Measurements from ENCODE around the gene PCSK7. TPM values are rescaled to one million over a fixed set of nuclear protein-coding genes. Genes with fewer than 3 reads are reported as not detected.

Gene PCSK7
- total RNA-seq, 1 donor = 44.5 TPM

DNA sequence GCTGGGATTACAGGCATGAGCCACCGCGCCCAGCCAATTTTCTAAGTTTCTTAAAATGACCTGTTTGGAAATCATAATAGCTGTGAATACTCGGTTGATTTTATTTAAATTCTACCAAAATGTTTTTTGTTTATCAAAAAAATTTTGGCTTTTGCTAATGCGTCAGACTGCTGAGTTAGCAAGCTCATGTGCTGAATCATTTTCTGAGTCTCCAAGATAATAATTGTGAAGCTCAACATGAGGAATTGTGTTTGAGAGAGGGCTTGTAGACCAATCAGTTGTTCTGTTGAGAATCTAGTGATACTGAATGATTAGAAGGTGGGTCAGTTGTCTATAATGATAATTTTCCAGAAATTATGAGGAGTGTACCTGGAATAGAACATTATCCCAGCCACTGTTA is 16.5 kb upstream of the PCSK7 start:
- no peak overlapping the region for H3K4me2 ChIP-seq (ENCODE audit: insufficient read depth, low read length)
- TF ChIP-seq, protein P1, sequence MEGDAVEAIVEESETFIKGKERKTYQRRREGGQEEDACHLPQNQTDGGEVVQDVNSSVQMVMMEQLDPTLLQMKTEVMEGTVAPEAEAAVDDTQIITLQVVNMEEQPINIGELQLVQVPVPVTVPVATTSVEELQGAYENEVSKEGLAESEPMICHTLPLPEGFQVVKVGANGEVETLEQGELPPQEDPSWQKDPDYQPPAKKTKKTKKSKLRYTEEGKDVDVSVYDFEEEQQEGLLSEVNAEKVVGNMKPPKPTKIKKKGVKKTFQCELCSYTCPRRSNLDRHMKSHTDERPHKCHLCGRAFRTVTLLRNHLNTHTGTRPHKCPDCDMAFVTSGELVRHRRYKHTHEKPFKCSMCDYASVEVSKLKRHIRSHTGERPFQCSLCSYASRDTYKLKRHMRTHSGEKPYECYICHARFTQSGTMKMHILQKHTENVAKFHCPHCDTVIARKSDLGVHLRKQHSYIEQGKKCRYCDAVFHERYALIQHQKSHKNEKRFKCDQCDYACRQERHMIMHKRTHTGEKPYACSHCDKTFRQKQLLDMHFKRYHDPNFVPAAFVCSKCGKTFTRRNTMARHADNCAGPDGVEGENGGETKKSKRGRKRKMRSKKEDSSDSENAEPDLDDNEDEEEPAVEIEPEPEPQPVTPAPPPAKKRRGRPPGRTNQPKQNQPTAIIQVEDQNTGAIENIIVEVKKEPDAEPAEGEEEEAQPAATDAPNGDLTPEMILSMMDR (IDR thresholded peaks at IDR 0.05; ENCODE audit: extremely low read depth, low read depth, low read length) = no peak
- no peaks in the 10 kb centered on the region for H3K4me1 ChIP-seq (ENCODE audit: insufficient read depth, low read length)
- no peaks in the 10 kb centered on the region for H4K20me1 ChIP-seq (ENCODE audit: insufficient read depth, low read length)
- no peaks in the 10 kb centered on the region for H3K27me3 ChIP-seq (ENCODE audit: insufficient read depth, low read length)
- H3K79me2 ChIP-seq (ENCODE audit: insufficient read depth, low read length) = no peaks in the 10 kb centered on the region
- H3K4me3 ChIP-seq (ENCODE audit: insufficient read depth, low read length) = no peak overlapping the region
- H3K27ac ChIP-seq (ENCODE audit: low read depth, low read length) = no peak overlapping the region
- H3K36me3 ChIP-seq (ENCODE audit: insufficient read depth, low read length) = peaks cover 49% of the 10 kb centered on the region
- no peak for DNase-seq (ENCODE audit: insufficient read length, low spot score, missing footprints)
- H3K9me3 ChIP-seq (ENCODE audit: low read depth, low read length) = no peaks in the 10 kb centered on the region
- H2AFZ ChIP-seq (ENCODE audit: low read length) = no peak overlapping the region

GRCh38 chr11:117239295-117239694 is 7.4 kb upstream of the PCSK7 start:
- peak overlapping the region; percentile 14 for H3K4me2 ChIP-seq (ENCODE audit: insufficient read depth, low read length)
- peak overlapping the region; percentile 71 for H3K27ac ChIP-seq (ENCODE audit: low read depth, low read length)
- peak; percentile 97 for DNase-seq (ENCODE audit: insufficient read length, low spot score, missing footprints)
- TF ChIP-seq, protein P1 (IDR thresholded peaks at IDR 0.05; ENCODE audit: extremely low read depth, low read depth, low read length) = peak; percentile 83
- peaks cover 12% of the 10 kb centered on the region for H3K79me2 ChIP-seq (ENCODE audit: insufficient read depth, low read length)
- no peak overlapping the region for H2AFZ ChIP-seq (ENCODE audit: low read length)
- H3K36me3 ChIP-seq (ENCODE audit: insufficient read depth, low read length) = peaks cover 24% of the 10 kb centered on the region
- no peaks in the 10 kb centered on the region for H4K20me1 ChIP-seq (ENCODE audit: insufficient read depth, low read length)
- H3K4me1 ChIP-seq (ENCODE audit: insufficient read depth, low read length) = peaks cover 12% of the 10 kb centered on the region
- H3K4me3 ChIP-seq (ENCODE audit: insufficient read depth, low read length) = no peak overlapping the region
- no peaks in the 10 kb centered on the region for H3K9me3 ChIP-seq (ENCODE audit: low read depth, low read length)
- no peaks in the 10 kb centered on the region for H3K27me3 ChIP-seq (ENCODE audit: insufficient read depth, low read length)

DNA sequence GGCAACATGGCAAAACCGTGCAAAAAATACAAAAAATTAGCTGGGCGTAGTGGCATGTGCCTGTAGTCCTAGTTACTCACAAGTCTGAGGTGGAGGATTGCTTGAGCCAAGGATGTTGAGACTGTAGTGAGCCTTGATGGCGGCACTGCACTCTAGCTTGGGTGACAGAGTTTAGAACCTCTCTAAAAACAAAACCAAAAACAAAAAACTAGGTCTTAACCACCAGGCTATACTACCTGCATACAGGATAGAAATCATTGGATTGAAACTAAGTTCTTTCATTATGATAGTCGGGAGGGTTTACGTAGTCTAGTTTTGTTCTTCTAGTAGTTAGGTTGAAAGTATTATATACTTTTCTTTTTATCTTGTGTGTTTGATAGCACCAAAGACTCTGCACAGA is 6.3 kb upstream of the PCSK7 start:
- Histone ChIP-seq H3K4me1 (ENCODE audit: insufficient read depth, low read length) (peaks cover 22% of the 10 kb centered on the region), H3K4me3 (ENCODE audit: insufficient read depth, low read length) (no peak overlapping the region), H3K27me3 (ENCODE audit: insufficient read depth, low read length) (no peaks in the 10 kb centered on the region), H4K20me1 (ENCODE audit: insufficient read depth, low read length) (no peaks in the 10 kb centered on the region), H3K9me3 (ENCODE audit: low read depth, low read length) (no peaks in the 10 kb centered on the region), H3K79me2 (ENCODE audit: insufficient read depth, low read length) (peaks cover 23% of the 10 kb centered on the region), H2AFZ (ENCODE audit: low read length) (no peak overlapping the region), H3K36me3 (ENCODE audit: insufficient read depth, low read length) (peaks cover 17% of the 10 kb centered on the region), H3K4me2 (ENCODE audit: insufficient read depth, low read length) (no peak overlapping the region), H3K27ac (ENCODE audit: low read depth, low read length) (peak overlapping the region; percentile 71)
- TF ChIP-seq, protein P1 (IDR thresholded peaks at IDR 0.05; ENCODE audit: extremely low read depth, low read depth, low read length) = no peak
- DNase-seq (ENCODE audit: insufficient read length, low spot score, missing footprints) = no peak

GRCh38 chr11:117232911-117233409 is 1.1 kb upstream of the PCSK7 start:
- no peaks in the 10 kb centered on the region for H3K27me3 ChIP-seq (ENCODE audit: insufficient read depth, low read length)
- peaks cover 33% of the 10 kb centered on the region for H3K4me1 ChIP-seq (ENCODE audit: insufficient read depth, low read length)
- peaks cover 67% of the 10 kb centered on the region for H3K79me2 ChIP-seq (ENCODE audit: insufficient read depth, low read length)
- DNase-seq (ENCODE audit: insufficient read length, low spot score, missing footprints) = no peak
- H4K20me1 ChIP-seq (ENCODE audit: insufficient read depth, low read length) = peaks cover 16% of the 10 kb centered on the region
- TF ChIP-seq, protein P1 (IDR thresholded peaks at IDR 0.05; ENCODE audit: extremely low read depth, low read depth, low read length) = no peak
- H3K4me2 ChIP-seq (ENCODE audit: insufficient read depth, low read length) = peak overlapping the region; percentile 95
- H3K9me3 ChIP-seq (ENCODE audit: low read depth, low read length) = no peaks in the 10 kb centered on the region
- H3K36me3 ChIP-seq (ENCODE audit: insufficient read depth, low read length) = peaks cover 22% of the 10 kb centered on the region
- peak overlapping the region; percentile 86 for H2AFZ ChIP-seq (ENCODE audit: low read length)
- H3K27ac ChIP-seq (ENCODE audit: low read depth, low read length) = peak overlapping the region; percentile 52
- H3K4me3 ChIP-seq (ENCODE audit: insufficient read depth, low read length) = peak overlapping the region; percentile 94

All from osteoblast (primary cell).